HG03432 (cell line): ENCODE results near the gene UBL4A.

ENCODE experiments used
- ATAC-seq: cut with Tn5 transposase; IDR thresholded peaks from one replicate; pipeline ENCODE4 v1.9.1; 2021; ENCODE audit warnings: mild to moderate bottlenecking, moderate library complexity; ENCODE audit not compliant: unreplicated experiment

The UBL4A gene

GRCh38 chrX:154486396-154487207, at the start of gene UBL4A:
UBL4A (minus strand) TSS chrX:154486615; CDS start chrX:154486584, 31 bp downstream.
- peak; percentile 33 for ATAC-seq

DNA sequence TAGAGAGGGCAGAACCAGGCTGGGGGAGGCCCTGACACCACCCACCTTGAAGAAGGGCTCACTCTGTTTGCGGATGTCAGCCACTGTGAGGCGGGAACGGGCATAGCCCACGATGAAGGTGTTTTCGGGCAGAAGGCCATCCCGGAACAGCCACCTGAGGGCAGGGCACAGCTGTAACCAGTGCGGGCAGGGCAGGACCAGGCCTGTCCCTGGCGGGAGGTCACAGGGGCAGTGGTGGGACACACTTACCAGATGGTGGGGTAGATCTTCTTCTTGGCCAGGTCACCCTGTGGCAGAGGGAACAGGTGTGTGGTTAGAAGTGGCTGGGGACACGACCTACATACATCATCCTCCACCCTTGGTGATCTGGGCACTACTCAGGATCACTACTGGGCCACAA, 49.5 kb upstream of the UBL4A start:
- no peak for ATAC-seq

DNA sequence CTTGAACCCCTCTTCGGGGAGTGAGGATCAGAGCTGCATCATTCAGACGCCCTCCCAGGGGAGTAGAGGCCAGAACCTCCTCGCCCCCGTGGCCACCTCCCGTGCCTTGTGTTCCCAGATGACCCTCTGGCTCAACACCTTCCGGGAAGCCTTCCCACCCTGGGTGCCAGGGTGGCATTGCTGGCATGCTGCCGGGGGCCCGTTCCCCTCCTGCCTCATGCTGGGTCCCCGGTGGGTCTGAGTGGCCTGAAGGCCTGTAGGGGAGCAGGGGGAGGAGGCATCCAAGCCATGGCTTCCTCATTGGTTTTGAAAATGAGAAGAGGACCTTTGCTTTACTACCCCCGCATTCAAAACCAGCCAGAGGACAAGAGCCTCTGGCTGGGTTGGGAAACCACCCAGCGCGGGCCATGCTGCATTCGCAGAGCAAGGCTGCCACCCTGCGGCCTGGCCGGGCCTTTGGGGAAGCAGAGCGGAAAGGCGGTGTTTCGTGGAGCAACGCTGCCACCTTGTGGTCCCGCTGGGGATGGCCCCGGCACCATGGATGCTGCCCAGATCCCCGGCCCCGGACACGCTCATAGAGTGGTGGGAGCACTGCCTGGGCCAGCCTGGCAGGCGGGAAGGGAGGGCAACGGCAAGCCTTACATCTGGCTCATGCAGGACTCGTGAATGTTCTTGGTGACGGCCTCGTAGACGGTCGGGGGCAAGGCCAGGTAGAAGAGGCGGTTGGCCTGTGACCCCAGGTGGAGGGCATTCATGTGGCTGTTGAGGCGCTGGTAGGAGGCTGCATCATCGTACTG, 48.3 kb upstream of the UBL4A start:
- peak; percentile 90 for ATAC-seq

DNA sequence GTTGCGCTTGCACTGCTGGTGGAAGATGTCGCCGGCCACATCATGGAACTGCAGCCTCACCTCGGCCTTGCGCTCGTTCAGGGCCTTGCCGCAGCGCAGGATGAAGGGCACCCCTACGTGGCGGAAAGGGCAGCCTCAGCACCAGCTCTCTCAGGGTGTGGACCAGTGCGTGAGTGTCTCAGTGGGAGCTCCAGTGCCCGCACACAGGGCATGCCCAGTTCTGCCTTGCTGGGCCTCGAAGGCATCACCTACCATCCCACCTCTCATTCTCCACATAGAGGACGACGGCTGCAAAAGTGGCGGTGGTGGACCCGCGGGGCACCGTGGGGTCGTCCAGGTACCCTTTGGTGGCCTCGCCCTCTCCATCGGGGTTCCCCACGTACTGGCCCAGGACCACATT, 46.3 kb upstream of the UBL4A start:
- no peak for ATAC-seq

DNA sequence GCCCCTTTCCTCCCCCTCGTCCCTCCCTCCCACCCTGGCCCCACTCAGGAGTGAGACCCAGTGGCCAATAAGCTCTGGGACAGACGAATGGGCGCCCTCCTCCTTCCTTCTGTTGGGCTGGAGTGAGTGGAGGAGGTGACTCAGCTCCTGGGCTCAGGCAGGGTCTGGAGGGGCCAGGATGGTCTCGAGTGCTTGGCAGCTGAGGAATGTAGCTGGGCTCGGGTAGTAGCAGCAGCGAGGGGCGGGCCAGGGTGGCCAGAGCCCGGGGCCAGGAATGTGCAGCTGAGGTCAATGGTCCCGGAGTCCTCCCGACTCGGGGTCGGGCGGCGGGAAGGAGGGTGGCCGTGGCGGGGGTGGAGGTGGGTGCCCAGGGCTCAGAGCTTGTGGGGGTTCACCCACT, 45.2 kb upstream of the UBL4A start:
- ATAC-seq = no peak

- ATAC-seq = no peak
Observed at GRCh38 chrX:154530286-154530685, 43.9 kb upstream of the UBL4A start.

DNA sequence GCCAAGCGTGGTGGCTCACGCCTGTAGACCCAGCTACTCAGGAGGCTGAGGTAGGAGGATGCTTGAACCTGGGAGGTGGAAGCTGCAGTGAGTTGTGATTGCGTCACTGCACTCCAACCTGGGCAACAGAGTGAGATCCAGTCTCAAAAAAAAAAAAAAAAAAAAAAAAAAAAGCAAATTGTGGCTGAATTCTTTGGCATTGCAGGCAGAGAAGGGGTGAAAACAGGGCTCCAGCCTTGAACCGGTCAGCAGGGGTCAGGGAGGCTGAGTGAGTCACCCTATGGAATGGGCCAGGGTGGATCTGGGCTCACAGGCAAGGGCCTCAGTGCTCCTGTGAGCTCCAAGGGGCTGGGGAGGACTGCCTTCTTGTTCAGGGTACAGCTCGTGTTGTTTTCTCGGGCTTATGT, 42.8 kb upstream of the UBL4A start:
- no peak for ATAC-seq

GRCh38 chrX:154526901-154527675, 40.7 kb upstream of the UBL4A start:
- ATAC-seq = peak; percentile 72

DNA sequence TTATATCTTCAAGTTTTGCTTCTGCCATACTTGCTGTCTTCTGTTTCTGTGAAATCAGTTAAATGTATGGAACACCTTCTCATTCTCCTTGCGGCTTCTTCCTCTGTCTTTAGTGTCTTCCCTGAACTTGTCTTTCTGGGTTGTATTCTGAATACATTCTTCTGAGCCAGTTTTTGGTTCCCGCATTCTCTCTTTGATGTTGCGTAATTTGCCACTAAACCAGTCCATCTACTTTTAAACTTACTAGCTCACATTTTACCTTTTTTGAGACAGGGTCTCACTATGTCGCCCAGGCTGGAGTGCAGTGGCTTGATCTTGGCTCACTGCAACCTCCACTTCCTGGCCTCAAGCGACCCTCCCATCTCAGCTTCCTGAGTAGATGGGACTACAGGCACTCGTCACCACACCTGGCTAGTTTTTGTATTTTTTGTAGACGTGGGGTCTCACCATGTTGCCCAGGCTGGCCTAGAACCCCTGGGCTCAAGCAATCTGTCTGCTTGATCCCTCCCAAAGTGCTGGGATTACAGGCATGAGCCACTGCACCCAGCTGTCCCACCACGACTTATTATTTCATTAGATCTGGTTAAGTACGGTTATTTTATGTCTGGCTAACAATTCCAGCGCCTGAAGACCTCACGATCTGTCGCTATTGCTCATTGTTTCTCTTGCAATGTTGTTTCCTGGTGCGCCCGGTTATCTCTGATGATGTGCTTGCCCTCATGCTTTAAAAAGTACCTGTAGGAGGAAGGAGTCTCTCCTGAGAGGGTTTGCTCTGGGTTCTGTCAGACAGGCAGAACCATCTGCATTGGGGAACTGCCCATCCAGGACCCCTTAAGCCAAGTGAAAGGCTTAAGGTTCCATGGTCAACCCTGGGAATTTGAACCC, 39.4 kb upstream of the UBL4A start:
- no peak for ATAC-seq

GRCh38 chrX:154519389-154519788, 33.0 kb upstream of the UBL4A start:
- ATAC-seq = no peak

DNA sequence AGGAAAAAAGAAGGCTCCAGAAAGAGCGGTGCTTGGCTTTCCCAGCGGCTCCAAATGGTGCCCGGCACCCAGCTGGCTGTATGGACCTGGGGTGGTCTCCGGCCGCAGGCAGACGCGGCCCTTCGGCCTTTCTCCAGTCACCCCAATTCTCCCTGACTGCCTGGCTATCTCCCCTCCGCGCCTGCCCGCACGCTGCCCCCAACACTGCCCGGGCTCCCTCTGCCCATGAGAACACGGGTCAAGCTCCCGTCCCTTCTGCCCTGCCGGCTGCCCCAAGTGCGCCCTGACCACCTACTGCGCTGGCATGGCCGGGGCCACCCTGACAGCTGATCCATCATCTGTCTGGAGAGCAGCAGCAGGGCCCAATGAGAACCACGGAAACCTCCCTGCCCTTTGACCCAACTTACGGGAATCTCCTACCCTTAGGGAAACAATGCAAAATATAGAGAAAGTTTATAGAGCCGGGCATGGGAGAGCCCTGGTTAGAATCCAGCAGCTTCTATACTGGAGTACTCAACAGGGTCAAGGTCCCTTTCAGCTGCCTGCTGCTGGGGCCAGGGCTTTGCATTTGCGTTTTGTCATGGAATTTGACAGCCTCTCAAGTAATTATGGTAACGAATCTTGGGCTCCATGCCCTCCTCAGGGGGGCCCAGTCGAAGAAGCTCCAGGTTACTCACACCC, 30.8 kb upstream of the UBL4A start:
- no peak for ATAC-seq

DNA sequence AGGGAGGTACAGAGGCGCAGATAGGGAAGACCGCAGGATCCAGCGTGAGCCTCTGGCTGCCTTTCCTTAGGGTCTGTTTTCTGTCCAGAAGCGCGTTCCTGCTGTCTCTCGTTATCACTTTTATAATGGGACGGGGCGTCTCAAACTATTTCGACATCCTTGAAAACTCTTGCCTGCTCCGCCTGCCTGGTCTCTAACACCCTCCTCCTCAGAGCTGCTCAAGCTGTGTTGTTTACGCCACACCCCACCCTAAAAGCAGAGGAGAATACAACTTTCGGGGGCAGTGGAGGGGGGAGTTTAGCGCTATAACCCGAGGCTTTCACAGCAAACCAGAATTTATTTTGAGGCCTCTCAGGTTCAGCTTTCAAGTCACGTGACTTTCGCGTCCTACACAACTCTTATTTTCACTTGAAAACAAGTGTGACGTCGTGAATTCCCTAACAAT, 30.3 kb upstream of the UBL4A start:
- no peak for ATAC-seq

GRCh38 chrX:154515966-154516655, 29.7 kb upstream of the UBL4A start, which contains the start of gene FAM3A:
FAM3A (minus strand) TSS chrX:154516232; CDS start chrX:154515772, 460 bp downstream.
- ATAC-seq = peak; percentile 92

DNA sequence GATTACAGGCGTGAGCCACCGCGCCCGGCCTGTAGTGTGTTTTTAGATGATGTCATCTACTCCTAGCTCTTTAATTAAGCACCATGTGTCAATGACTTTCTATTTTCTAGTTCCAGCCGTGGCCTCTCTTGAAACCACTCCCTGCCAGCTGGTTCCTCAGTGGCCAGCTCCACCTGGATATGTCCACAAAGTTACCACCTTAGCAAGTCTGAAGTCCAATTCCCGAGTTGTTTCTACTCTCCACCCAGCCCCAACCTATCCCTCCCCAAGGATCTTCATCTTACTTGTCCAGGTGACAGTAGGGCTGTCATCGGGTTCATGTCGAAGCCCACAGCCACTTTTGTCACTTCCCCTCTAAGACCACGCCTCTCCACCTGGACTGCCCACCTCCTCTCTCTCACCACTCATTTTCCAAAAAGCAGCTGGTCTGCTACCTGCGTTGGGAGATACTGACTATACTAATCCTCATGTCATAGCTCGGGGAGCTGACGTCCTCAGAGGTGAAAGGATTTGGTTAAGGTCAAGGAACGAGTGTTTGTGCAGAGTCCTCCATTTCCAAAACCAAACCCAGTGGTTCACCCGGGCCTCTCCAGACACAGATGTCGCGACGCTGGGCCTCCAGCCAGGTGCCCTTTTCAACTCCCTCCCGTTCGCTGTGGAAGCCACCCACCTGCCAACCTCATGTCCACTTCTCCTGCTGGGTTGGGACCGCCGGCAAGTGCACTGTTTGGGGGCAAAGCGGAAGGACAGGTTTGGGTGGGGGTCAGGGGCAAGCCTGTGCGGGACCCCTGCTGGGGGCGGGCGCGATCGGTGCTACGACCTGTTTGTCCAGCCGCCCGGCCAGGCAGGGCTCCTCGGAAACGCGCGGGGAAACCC, 28.9 kb upstream of the UBL4A start:
- peak; percentile 5 for ATAC-seq

GRCh38 chrX:154513716-154514115, 27.3 kb upstream of the UBL4A start:
- ATAC-seq = no peak

GRCh38 chrX:154512879-154513553, 26.6 kb upstream of the UBL4A start:
- ATAC-seq = no peak

- no peak for ATAC-seq
Observed at GRCh38 chrX:154511761-154512160, 25.3 kb upstream of the UBL4A start.
